ENCODE results near the gene DAZAP1. TPM values are rescaled to one million over a fixed set of nuclear protein-coding genes. Genes with fewer than 3 reads are reported as not detected.
"Not testable (repeated sequence)": the region's sequence is repeated elsewhere in the genome, so short reads cannot be mapped to it uniquely, and the experiment has no call there.

Gene DAZAP1
- total RNA-seq, 1 donor from 2014 or later, result 15.8 TPM

- no peak for TF ChIP-seq CTCF (IDR thresholded peaks at IDR 0.05)
- Histone ChIP-seq H3K9me3 (no peaks in the 10 kb centered on the region), H3K36me3 (peaks cover 30% of the 10 kb centered on the region in 2 donors), H3K27ac (peak overlapping the region; percentile 77 to 87), H3K27me3 (no peaks in the 10 kb centered on the region), H3K4me1 (peaks cover 17 to 30% of the 10 kb centered on the region in 2 donors), H3K4me3 (peak overlapping the region in 1 of 2 donors; percentile 39)
- no peak for DNase-seq (ENCODE audit: low spot score in 2 of 2)
- intact Hi-C loops (cut with DNase I), result no loop called here
Measured at GRCh38 chr19:1416014-1416841, 8.8 kb downstream of the DAZAP1 start.

- no peak for DNase-seq (ENCODE audit: low spot score in 2 of 2)
- TF ChIP-seq CTCF (IDR thresholded peaks at IDR 0.05), result no peak
- H3K4me1 ChIP-seq, result peaks cover 12 to 23% of the 10 kb centered on the region in 2 donors
Measured at GRCh38 chr19:1417145-1417544, 9.8 kb downstream of the DAZAP1 start.

GRCh38 chr19:1417681-1418495 is 10.5 kb downstream of the DAZAP1 start:
- Histone ChIP-seq H3K4me3 (no peak overlapping the region), H3K27me3 (no peaks in the 10 kb centered on the region), H3K4me1 (peaks cover 12 to 21% of the 10 kb centered on the region in 2 donors), H3K36me3 (peaks cover 46% of the 10 kb centered on the region in 2 donors), H3K27ac (no peak overlapping the region), H3K9me3 (no peaks in the 10 kb centered on the region)
- intact Hi-C loops (cut with DNase I), result no loop called here
- no peak for DNase-seq (ENCODE audit: low spot score in 2 of 2)
- no peak for TF ChIP-seq CTCF (IDR thresholded peaks at IDR 0.05)

More at GRCh38 chr19:1417145-1417544, 9.8 kb downstream of the DAZAP1 start:
- H3K4me3 ChIP-seq, result no peak overlapping the region
- no peaks in the 10 kb centered on the region for H3K27me3 ChIP-seq
- peak overlapping the region in 1 of 2 donors; percentile 87 for H3K27ac ChIP-seq
- H3K36me3 ChIP-seq, result peaks cover 39% of the 10 kb centered on the region in 2 donors
- intact Hi-C loops (cut with DNase I), result no loop called here
- H3K9me3 ChIP-seq, result no peaks in the 10 kb centered on the region

DNA sequence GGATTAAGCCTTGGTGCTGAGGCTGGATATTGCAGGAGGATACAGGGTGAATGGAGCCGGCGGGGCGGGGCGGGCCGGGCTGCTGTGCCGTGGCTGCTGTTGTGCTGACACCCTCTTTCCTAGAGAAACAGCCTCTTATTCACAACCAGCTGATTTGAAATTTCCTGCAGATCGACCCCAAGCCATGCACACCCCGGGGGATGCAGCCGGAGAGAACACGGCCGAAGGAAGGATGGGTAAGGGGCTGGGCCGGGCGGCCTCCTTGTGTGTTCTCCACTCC is 11.1 kb downstream of the DAZAP1 start:
- no peak for TF ChIP-seq CTCF (IDR thresholded peaks at IDR 0.05)
- Histone ChIP-seq H3K36me3 (peaks cover 48 to 52% of the 10 kb centered on the region in 2 donors), H3K9me3 (no peaks in the 10 kb centered on the region), H3K27me3 (no peaks in the 10 kb centered on the region), H3K4me1 (peaks cover 12 to 21% of the 10 kb centered on the region in 2 donors), H3K27ac (no peak overlapping the region), H3K4me3 (no peak overlapping the region)
- DNase-seq (ENCODE audit: low spot score in 2 of 2), result no peak
- intact Hi-C loops (cut with DNase I), result no loop called here

GRCh38 chr19:1418951-1419738 is 11.8 kb downstream of the DAZAP1 start:
- H3K36me3 ChIP-seq, result peaks cover 55 to 59% of the 10 kb centered on the region in 2 donors
- no peak overlapping the region for H3K27ac ChIP-seq
- intact Hi-C loops (cut with DNase I), result no loop called here
- peaks cover 12 to 21% of the 10 kb centered on the region in 2 donors for H3K4me1 ChIP-seq
- no peaks in the 10 kb centered on the region for H3K9me3 ChIP-seq
- H3K27me3 ChIP-seq, result no peaks in the 10 kb centered on the region
- no peak for TF ChIP-seq CTCF (IDR thresholded peaks at IDR 0.05)
- no peak overlapping the region for H3K4me3 ChIP-seq
- no peak for DNase-seq (ENCODE audit: low spot score in 2 of 2)

DNA sequence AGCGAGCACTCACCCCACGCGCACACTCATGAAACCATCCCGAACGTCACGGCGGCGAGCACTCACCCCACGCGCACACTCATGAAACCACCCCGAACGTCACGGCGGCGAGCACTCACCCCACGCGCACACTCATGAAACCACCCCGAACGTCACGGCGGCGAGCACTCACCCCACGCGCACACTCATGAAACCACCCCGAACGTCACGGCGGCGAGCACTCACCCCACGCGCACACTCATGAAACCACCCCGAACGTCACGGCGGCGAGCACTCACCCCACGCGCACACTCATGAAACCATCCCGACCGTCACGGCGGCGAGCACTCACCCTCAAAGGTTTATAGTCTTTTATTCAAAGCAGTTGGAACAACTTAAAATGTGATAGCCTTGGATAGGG is 12.7 kb downstream of the DAZAP1 start:
- H3K4me3 ChIP-seq; intact Hi-C loops (cut with DNase I); H3K9me3 ChIP-seq; H3K27ac ChIP-seq; DNase-seq (ENCODE audit: low spot score in 2 of 2); H3K27me3 ChIP-seq: not testable (repeated sequence)
- Histone ChIP-seq H3K36me3 (peaks cover 62 to 68% of the 10 kb centered on the region in 2 donors), H3K4me1 (peaks cover 12 to 18% of the 10 kb centered on the region in 2 donors)

Measured in ascending aorta (tissue), 2 donors.